ENCODE data around the gene FXR2.

The FXR2 gene

GRCh38 chr17:7573324-7574080 is 41.2 kb downstream of the FXR2 start:
- DNase-seq (ENCODE audit: low spot score) = peak; percentile 81

GRCh38 chr17:7572588-7573323 is 41.9 kb downstream of the FXR2 start:
- peak; percentile 100 for DNase-seq (ENCODE audit: low spot score)

- DNase-seq (ENCODE audit: low spot score) = no peak
Measured at GRCh38 chr17:7572338-7572587, 42.4 kb downstream of the FXR2 start.

- no peak for DNase-seq (ENCODE audit: low spot score)
Measured at GRCh38 chr17:7570351-7570750, 44.3 kb downstream of the FXR2 start.

- no peak for DNase-seq (ENCODE audit: low spot score)
Measured at GRCh38 chr17:7569571-7569970, 45.1 kb downstream of the FXR2 start.

- no peak for DNase-seq (ENCODE audit: low spot score)
Measured at GRCh38 chr17:7563115-7563869, 51.4 kb downstream of the FXR2 start.

GRCh38 chr17:7562208-7562605 is 52.5 kb downstream of the FXR2 start:
- DNase-seq (ENCODE audit: low spot score) = no peak

- DNase-seq (ENCODE audit: low spot score) = peak; percentile 88
Measured at GRCh38 chr17:7561589-7562207, 53.0 kb downstream of the FXR2 start, which contains the start of gene SENP3. TSS of gene SENP3 (plus strand) at chr17:7561919. CDS start at chr17:7563077, 1,158 bp downstream.

GRCh38 chr17:7561028-7561575 is 53.6 kb downstream of the FXR2 start:
- peak; percentile 86 for DNase-seq (ENCODE audit: low spot score)

- DNase-seq (ENCODE audit: low spot score) = peak; percentile 85
Measured at GRCh38 chr17:7560172-7561027, 54.3 kb downstream of the FXR2 start.

GRCh38 chr17:7559320-7560171 is 55.2 kb downstream of the FXR2 start:
- no peak for DNase-seq (ENCODE audit: low spot score)

- DNase-seq (ENCODE audit: low spot score) = no peak
Measured at GRCh38 chr17:7558544-7559319, 56.0 kb downstream of the FXR2 start, which contains the start of gene TNFSF13. TSS of gene TNFSF13 (plus strand) at chr17:7558750. CDS start at chr17:7559040, 290 bp downstream.

- DNase-seq (ENCODE audit: low spot score) = peak; percentile 56
Measured at GRCh38 chr17:7557775-7558543, 56.7 kb downstream of the FXR2 start.

- DNase-seq (ENCODE audit: low spot score) = no peak
Measured at GRCh38 chr17:7557147-7557764, 57.4 kb downstream of the FXR2 start.

- no peak for DNase-seq (ENCODE audit: low spot score)
Measured at GRCh38 chr17:7556627-7557026, 58.1 kb downstream of the FXR2 start.

GRCh38 chr17:7555320-7555948 is 59.3 kb downstream of the FXR2 start:
- DNase-seq (ENCODE audit: low spot score) = no peak

- DNase-seq (ENCODE audit: low spot score) = no peak
Measured at GRCh38 chr17:7553356-7553755, 61.3 kb downstream of the FXR2 start.

Data from SK-N-DZ (cell line).